ENCODE data around the gene PWP1.

Gene PWP1

GRCh38 chr12:107685360-107686248, at the start of gene PWP1:
Gene PWP1 (plus strand): TSS chr12:107685799. CDS start chr12:107685900, 101 bp downstream.
- DNase-seq = peak; percentile 68 to 96 (median 85)

GRCh38 chr12:107641154-107641553, 44.4 kb upstream of the PWP1 start:
- no peak for DNase-seq

- DNase-seq = no peak
Observed at GRCh38 chr12:107642240-107642639, 43.4 kb upstream of the PWP1 start.

- peak in 4 of 51 donors; percentile 3 to 30 (median 15) for DNase-seq
Observed at GRCh38 chr12:107645630-107646333, 39.8 kb upstream of the PWP1 start.

GRCh38 chr12:107646436-107646835, 39.2 kb upstream of the PWP1 start:
- no peak for DNase-seq

- DNase-seq = peak in 1 of 51 donors; percentile 6
Observed at GRCh38 chr12:107649661-107650061, 35.9 kb upstream of the PWP1 start.

GRCh38 chr12:107650977-107651376, 34.6 kb upstream of the PWP1 start:
- no peak for DNase-seq

GRCh38 chr12:107651571-107652449, 33.8 kb upstream of the PWP1 start:
- peak in 6 of 51 donors; percentile 1 to 21 (median 10) for DNase-seq

GRCh38 chr12:107653519-107653918, 32.1 kb upstream of the PWP1 start:
- no peak for DNase-seq

GRCh38 chr12:107654873-107655272, 30.7 kb upstream of the PWP1 start:
- no peak for DNase-seq

GRCh38 chr12:107655281-107656065, 30.1 kb upstream of the PWP1 start:
- no peak for DNase-seq

GRCh38 chr12:107656302-107656701, 29.3 kb upstream of the PWP1 start:
- DNase-seq = no peak

GRCh38 chr12:107657133-107657532, 28.5 kb upstream of the PWP1 start:
- DNase-seq = no peak

GRCh38 chr12:107657621-107658020, 28.0 kb upstream of the PWP1 start:
- no peak for DNase-seq

- no peak for DNase-seq
Observed at GRCh38 chr12:107660235-107660634, 25.4 kb upstream of the PWP1 start.

GRCh38 chr12:107660861-107661415, 24.7 kb upstream of the PWP1 start:
- DNase-seq = peak in 3 of 51 donors; percentile 6 to 29 (median 25)

- DNase-seq = no peak
Observed at GRCh38 chr12:107661830-107662229, 23.8 kb upstream of the PWP1 start.

- no peak for DNase-seq
Observed at GRCh38 chr12:107662484-107662883, 23.1 kb upstream of the PWP1 start.

GRCh38 chr12:107663277-107663676, 22.3 kb upstream of the PWP1 start:
- no peak for DNase-seq

GRCh38 chr12:107666009-107666408, 19.6 kb upstream of the PWP1 start:
- no peak for DNase-seq

All from hypothalamus (tissue), 51 donors.